ENCODE results near the gene ZNF692.

ZNF692 gene

GRCh38 chr1:248824701-248825100 is 34.2 kb downstream of the ZNF692 start:
- no peak for DNase-seq

- DNase-seq: no peak
Measured at GRCh38 chr1:248824301-248824700, 34.6 kb downstream of the ZNF692 start.

GRCh38 chr1:248823517-248824001 is 35.3 kb downstream of the ZNF692 start:
- no peak for DNase-seq

- no peak for DNase-seq
Measured at GRCh38 chr1:248822148-248823032, 36.5 kb downstream of the ZNF692 start.

DNA sequence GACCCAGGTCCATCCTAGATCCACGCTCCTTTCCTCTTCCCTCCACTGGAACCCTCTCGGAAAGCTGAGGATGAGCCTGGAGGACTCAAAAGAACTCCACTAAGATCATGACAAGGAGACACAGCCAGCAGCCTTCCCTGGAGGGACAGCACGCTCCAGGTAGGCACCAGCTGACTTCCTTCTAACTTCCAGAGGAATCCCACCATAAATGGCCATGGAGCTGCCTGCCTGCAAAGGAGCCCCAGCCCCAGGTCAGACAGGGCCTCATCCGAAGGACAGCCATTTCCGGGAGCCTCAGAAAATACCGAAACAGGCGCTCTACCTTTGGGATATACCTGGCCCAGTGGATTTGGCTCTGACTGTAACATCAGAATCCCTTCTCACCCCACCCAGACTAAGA is 37.2 kb downstream of the ZNF692 start:
- no peak for DNase-seq

DNA sequence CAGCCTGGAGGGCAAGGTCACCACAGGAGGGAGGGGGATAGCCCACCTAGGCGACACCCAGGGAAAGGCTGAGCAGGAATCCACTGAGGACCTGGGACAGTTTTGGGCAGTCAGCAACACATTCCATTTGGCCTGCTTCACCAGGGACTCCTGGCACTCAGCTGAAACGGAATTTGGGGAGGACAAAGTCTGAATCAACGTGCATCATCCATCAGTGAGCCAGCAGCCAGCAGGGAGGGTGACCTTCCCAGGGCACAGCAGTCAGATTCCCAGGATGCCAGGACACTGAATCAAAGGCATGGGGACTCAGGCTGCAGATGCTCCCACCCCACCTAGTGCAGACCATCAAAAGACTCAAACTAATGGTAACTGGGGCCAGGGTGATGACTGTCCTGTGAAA is 37.8 kb downstream of the ZNF692 start:
- no peak for DNase-seq

DNA sequence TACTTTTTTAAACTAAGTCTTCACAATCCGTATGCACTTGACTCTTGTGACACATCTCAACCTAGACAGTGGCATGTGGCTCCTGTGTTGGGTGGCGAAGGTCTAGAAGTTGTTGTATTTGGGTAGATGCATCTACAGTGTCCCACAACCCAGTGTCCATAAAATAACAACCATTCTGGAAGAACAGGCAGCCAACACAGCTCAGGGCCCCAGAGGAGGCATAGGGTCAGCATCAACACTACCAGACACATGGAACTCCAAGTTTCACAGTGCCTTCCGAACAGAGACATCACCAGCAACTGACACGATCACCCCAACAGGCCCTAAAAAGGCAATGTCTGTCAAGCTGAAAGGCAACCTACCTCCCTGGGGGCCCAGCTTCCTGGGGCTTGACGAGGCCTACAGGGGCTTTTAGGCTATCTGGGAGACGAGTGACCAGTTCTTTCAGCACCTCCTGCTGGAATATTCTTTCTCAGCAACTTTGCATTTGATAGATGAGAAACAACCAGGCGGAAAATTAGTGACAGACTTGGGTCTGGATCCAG is 38.8 kb downstream of the ZNF692 start:
- no peak for DNase-seq

- DNase-seq: no peak
Measured at GRCh38 chr1:248818505-248819374, 40.1 kb downstream of the ZNF692 start.

- peak in 1 of 2 donors; percentile 40 for DNase-seq
Measured at GRCh38 chr1:248817065-248817464, 41.8 kb downstream of the ZNF692 start.

GRCh38 chr1:248816042-248816851 is 42.6 kb downstream of the ZNF692 start:
- no peak for DNase-seq

DNA sequence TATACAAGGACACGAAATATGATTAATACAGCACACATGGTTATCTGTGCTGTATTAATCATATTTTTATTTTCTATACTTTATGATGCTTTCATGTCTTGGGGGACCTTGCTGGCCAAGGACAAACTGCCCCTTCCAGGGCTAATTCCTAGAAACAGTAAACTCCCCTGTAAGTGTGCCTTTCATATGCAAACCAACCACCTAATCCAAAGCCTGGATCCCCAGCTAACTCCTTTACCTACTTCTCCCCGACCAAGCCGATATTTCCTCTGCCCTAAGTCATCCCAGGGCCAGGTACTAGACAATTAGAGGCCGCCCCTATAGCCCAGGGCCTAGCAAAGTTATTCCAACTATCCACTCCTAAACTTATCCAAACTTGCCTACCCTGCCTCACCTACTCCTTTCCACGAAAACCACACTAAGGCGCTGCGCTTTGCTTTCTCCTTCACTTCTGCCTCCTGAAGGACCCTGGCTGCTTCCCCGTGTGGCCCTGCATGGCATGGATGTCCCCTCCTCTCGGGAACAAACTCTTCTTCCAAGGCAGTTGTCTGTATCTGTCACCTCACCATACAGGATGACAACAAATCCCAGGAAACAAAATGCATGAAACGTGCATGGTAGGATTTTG is 43.4 kb downstream of the ZNF692 start:
- no peak for DNase-seq

DNA sequence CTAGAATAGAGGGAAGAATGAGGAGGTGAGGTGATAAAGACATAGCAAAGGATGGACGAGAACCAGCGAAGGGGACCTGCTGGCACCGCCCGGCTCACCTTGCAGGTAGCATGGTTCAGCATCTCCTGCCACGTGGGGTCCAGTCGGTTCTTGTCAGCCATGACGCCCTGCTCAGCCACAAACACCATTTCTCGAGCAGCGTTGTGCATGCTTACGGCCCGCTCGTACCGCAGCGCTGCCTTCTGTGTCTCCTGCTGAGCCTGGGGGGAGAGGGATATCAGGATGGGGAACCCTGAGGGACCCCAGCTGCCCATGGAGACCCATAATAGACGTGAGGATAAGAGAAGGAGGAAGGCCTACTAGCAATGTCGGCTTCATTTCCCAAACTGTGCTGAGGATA is 44.5 kb downstream of the ZNF692 start:
- no peak for DNase-seq

- no peak for DNase-seq
Measured at GRCh38 chr1:248813546-248813945, 45.3 kb downstream of the ZNF692 start.

DNA sequence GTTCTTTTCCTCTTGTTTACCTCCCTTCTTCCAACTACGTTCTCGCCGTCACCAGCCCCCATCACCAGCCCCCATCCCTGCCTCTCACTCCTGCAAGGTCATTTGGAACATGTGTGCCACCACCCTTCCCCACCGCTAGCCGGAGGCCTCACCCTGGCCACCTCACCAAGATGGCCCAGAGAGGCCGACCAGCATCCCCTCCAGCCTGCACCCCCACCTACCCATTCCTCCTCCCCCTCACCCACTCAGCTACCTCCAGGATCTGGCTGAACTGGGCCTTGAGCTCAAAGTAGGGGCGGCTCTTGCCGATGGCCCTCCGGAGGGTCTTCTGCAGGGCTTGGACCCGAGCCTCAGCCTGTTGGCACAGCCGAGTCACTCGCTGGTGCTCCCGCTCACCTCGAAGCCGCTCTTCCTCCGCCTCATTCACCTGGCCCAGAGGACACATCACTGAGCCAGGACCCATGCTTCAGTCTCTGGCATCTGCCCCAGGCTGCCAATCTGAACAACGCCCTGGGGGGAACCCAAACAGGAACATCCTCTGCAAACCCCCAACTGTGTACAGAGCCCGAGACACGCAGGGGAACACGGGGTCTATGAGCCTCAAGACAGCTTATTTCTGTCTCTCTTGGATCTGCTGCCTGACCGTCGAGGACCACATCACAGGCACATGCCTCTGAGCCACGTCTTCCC is 46.0 kb downstream of the ZNF692 start:
- no peak for DNase-seq

GRCh38 chr1:248811514-248812490 is 47.1 kb downstream of the ZNF692 start:
- no peak for DNase-seq

DNA sequence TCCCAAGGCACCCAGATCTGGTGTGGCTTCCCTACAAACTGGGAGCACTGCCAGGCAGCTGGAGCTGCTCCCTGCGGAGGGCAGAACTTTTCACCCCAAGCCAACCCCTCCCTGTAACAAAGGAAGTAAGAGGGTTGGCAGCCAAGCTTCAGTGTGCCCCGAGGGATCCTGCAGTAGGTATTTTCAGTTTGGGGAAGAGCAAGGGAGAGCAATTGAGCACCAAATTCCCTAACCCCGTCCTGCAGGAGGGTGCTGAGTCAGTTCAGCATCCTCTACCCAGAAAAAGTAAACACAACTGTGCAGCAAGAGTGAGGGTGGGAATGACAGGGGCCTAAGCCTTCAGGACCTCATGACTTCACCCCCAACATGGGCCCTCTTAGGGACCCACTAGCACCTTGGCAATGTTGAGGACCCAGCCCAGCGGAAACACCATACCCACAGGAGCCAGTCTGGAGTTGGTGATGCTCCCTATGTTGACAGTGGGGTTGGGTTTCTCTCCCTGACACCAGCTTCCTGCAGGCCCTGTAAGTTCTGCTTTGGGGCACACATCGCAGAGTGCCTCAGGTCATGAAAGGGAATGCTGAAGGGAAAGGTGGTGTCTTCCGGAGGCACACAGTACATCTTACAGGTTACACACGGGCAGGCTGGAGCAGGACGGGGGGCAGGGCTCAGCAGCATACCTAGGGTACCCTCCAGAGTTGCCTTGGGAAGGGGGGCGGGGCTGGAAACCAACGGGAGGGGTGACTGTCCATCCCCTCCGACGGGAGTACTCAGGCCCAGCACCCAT is 48.0 kb downstream of the ZNF692 start:
- no peak for DNase-seq

- DNase-seq: no peak
Measured at GRCh38 chr1:248810000-248810726, 48.7 kb downstream of the ZNF692 start.

- no peak for DNase-seq
Measured at GRCh38 chr1:248808876-248809275, 50.0 kb downstream of the ZNF692 start.
